DOHH2 (cell line): ENCODE data around the gene CCDC106.

ENCODE experiments used
- H3F3A ChIP-seq: fragments of 200-600 bp; sonication (generic), shearing (Covaris generic); 2 replicates; pipeline ENCODE4 v1.6.0; 2016; ENCODE audit warnings: antibody characterized with exemption, mild to moderate bottlenecking; ENCODE audit not compliant: control insufficient read depth, insufficient read depth
- H3K27ac ChIP-seq: fragments of 200-600 bp; sonication (generic); 2 replicates; pipeline ENCODE4 v1.5.1; 2014; ENCODE audit warnings: low read depth, mild to moderate bottlenecking, low read length, moderate library complexity
- H3K27me3 ChIP-seq: fragments of 200-600 bp; sonication (generic); 2 replicates; pipeline ENCODE4 v1.6.1; 2014; ENCODE audit warnings: mild to moderate bottlenecking, low read length, mixed read lengths; ENCODE audit not compliant: control insufficient read depth
- H3K36me3 ChIP-seq: fragments of 200-600 bp; sonication (generic); 2 replicates; pipeline ENCODE4 v1.6.1; 2014; ENCODE audit warnings: mild to moderate bottlenecking, low read length, moderate library complexity, mixed read lengths; ENCODE audit not compliant: control insufficient read depth
- H3K4me1 ChIP-seq: fragments of 200-600 bp; sonication (generic); 2 replicates; pipeline ENCODE4 v1.6.1; 2014; ENCODE audit warnings: mild to moderate bottlenecking, low read length, mixed read lengths; ENCODE audit not compliant: control insufficient read depth
- H3K4me2 ChIP-seq: fragments of 200-600 bp; sonication (generic); 2 replicates; pipeline ENCODE4 v1.6.0; 2014; ENCODE audit warnings: mild to moderate bottlenecking, low read length, moderate library complexity
- H3K4me3 ChIP-seq: fragments of 200-600 bp; sonication (generic); 2 replicates; pipeline ENCODE4 v1.5.1; 2014; ENCODE audit warnings: mild to moderate bottlenecking, low read length, mixed read lengths
- H3K79me2 ChIP-seq: fragments of 200-600 bp; sonication (generic); 2 replicates; pipeline ENCODE4 v1.6.1; 2014; ENCODE audit warnings: mild to moderate bottlenecking, low read length, mixed read lengths; ENCODE audit not compliant: control insufficient read depth
- H3K9me2 ChIP-seq: fragments of 200-600 bp; sonication (generic); replicated peaks from 2 replicates; pipeline ENCODE4 v1.6.1; 2014; ENCODE audit warnings: mild to moderate bottlenecking, low read length, mixed read lengths; ENCODE audit not compliant: control insufficient read depth
- H3K9me3 ChIP-seq: fragments of 200-600 bp; sonication (generic); 2 replicates; pipeline ENCODE4 v1.6.1; 2014; ENCODE audit warnings: antibody characterized with exemption, low read length, mixed read lengths; ENCODE audit not compliant: control insufficient read depth, insufficient read depth
- H4K20me1 ChIP-seq: fragments of 200-600 bp; sonication (generic); 2 replicates; pipeline ENCODE4 v1.6.0; 2014; ENCODE audit warnings: low read depth, mild to moderate bottlenecking, antibody characterized with exemption, low read length, moderate library complexity; ENCODE audit not compliant: control insufficient read depth, insufficient read depth
- CTCF ChIP-seq: fragments of 200-600 bp; sonication (generic); IDR thresholded peaks from one replicate; pipeline ENCODE4 v1.5.1; 2014; ENCODE audit warnings: antibody characterized with exemption, mild to moderate bottlenecking, low read depth, low read length; ENCODE audit not compliant: poor library complexity, severe bottlenecking
- EZH2phosphoT487 ChIP-seq: fragments of 200-600 bp; sonication (generic); IDR thresholded peaks from 2 replicates; pipeline ENCODE4 v1.6.1; 2017; ENCODE audit warnings: borderline replicate concordance, mild to moderate bottlenecking, antibody characterized with exemption, low read length, moderate library complexity, mixed read lengths

CCDC106 gene

GRCh38 chr19:55669418-55670279, 21.6 kb downstream of the CCDC106 start:
- Histone ChIP-seq H4K20me1 (peaks cover 26% of the 10 kb centered on the region), H3F3A (peaks cover 31% of the 10 kb centered on the region), H3K27me3 (no peaks in the 10 kb centered on the region), H3K79me2 (peaks cover 94% of the 10 kb centered on the region), H3K4me2 (no peak overlapping the region), H3K9me3 (no peaks in the 10 kb centered on the region), H3K4me1 (peaks cover 34% of the 10 kb centered on the region), H3K36me3 (peaks cover 85% of the 10 kb centered on the region), H3K4me3 (no peak overlapping the region), H3K9me2 (no peaks in the 10 kb centered on the region), H3K27ac (no peak overlapping the region)
- TF ChIP-seq CTCF (no peak), EZH2phosphoT487 (no peak)

GRCh38 chr19:55670280-55671053, 22.5 kb downstream of the CCDC106 start:
- Histone ChIP-seq H3K9me2 (no peaks in the 10 kb centered on the region), H3K27me3 (no peaks in the 10 kb centered on the region), H4K20me1 (peaks cover 26% of the 10 kb centered on the region), H3K4me2 (0 out of 2 replicates have a peak overlapping the region, but pooled peaks have one; percentile 4), H3K4me1 (peaks cover 35% of the 10 kb centered on the region), H3F3A (peaks cover 31% of the 10 kb centered on the region), H3K9me3 (no peaks in the 10 kb centered on the region), H3K27ac (no peak overlapping the region), H3K36me3 (peaks cover 85% of the 10 kb centered on the region), H3K4me3 (no peak overlapping the region), H3K79me2 (peaks cover 93% of the 10 kb centered on the region)
- TF ChIP-seq EZH2phosphoT487 = no peak
- TF ChIP-seq CTCF = no peak

- no peak overlapping the region for H3K4me3 ChIP-seq
- H3K79me2 ChIP-seq = peaks cover 93% of the 10 kb centered on the region
- no peak for TF ChIP-seq EZH2phosphoT487
- TF ChIP-seq CTCF = no peak
- H3K9me2 ChIP-seq = no peaks in the 10 kb centered on the region
- no peaks in the 10 kb centered on the region for H3K27me3 ChIP-seq
- H3K9me3 ChIP-seq = no peaks in the 10 kb centered on the region
- H3F3A ChIP-seq = peaks cover 31% of the 10 kb centered on the region
- H3K36me3 ChIP-seq = peaks cover 85% of the 10 kb centered on the region
- H3K4me2 ChIP-seq = no peak overlapping the region
- H3K27ac ChIP-seq = no peak overlapping the region
- peaks cover 26% of the 10 kb centered on the region for H4K20me1 ChIP-seq
- peaks cover 35% of the 10 kb centered on the region for H3K4me1 ChIP-seq
These were observed 23.0 kb downstream of the CCDC106 start for GRCh38 chr19:55671054-55671378.
